SK-N-SH (cell line): ENCODE results near the gene MYDGF. TPM values are rescaled to one million over a fixed set of nuclear protein-coding genes. Genes with fewer than 3 reads are reported as not detected.

ENCODE experiments used
- CTCF ChIA-PET: fragments of 300-600, 350-600 bp; formaldehyde crosslinking; extraction: SDS; loops from one replicate; lab custom pipeline; 2021; lab: Yijun Ruan, JAX
- POLR2A ChIA-PET: fragments of 350-600 bp; sonication (Branson Sonifier 250); formaldehyde crosslinking; extraction: SDS; loops from one replicate; lab custom pipeline; 2020; ENCODE audit warnings: antibody characterized with exemption, inconsistent platforms; lab: Yijun Ruan, JAX
- DNase-seq: peaks from one replicate; pipeline ENCODE4 v3.0.0; 2012
- H2AFZ ChIP-seq: fragments of 200-600 bp; sonication (generic); 2 replicates; pipeline ENCODE4 v1.8.1; 2016; ENCODE audit warnings: antibody characterized with exemption, mild to moderate bottlenecking, low read depth
- H3F3A ChIP-seq: fragments of 200-600 bp; sonication (generic); replicated peaks from 2 replicates; pipeline ENCODE3; 2016; ENCODE audit warnings: antibody characterized with exemption, mild to moderate bottlenecking; ENCODE audit not compliant: insufficient read depth
- H3K27ac ChIP-seq, 2 experiments: fragments of 200-500 bp in 1 of 2; fragments of 200-600 bp in 1 of 2; sonication (Bioruptor generic) in 1 of 2; sonication (generic), shearing (Covaris generic) in 1 of 2; 2 replicates each; pipeline versions ENCODE4 v1.5.1 to v1.6.1; 2014 to 2016; ENCODE audit warnings: low read depth in 2 of 2, inconsistent platforms in 1 of 2, low read length in 1 of 2, mild to moderate bottlenecking in 1 of 2, mixed read lengths in 1 of 2
- H3K27me3 ChIP-seq: fragments of 200-600 bp; sonication (generic), shearing (Covaris generic); 2 replicates; pipeline ENCODE4 v1.6.1; 2016; ENCODE audit warnings: mixed run types; ENCODE audit not compliant: insufficient read depth
- H3K36me3 ChIP-seq, 2 experiments: fragments of 200-500 bp in 1 of 2; fragments of 200-600 bp in 1 of 2; sonication (Bioruptor generic) in 1 of 2; sonication (generic) in 1 of 2; replicated peaks in 1 of 2; 2 replicates each; pipeline versions ENCODE3 to v1.5.1; 2014 to 2016; ENCODE audit warnings: low read length in 1 of 2, mild to moderate bottlenecking in 1 of 2; ENCODE audit not compliant: insufficient read depth in 2 of 2, control insufficient read depth in 1 of 2
- H3K4me1 ChIP-seq, 2 experiments: fragments of 200-500 bp in 1 of 2; fragments of 200-600 bp in 1 of 2; sonication (Bioruptor generic) in 1 of 2; sonication (generic), shearing (Covaris generic) in 1 of 2; 2 replicates each; pipeline versions ENCODE4 v1.5.1 to v1.6.1; 2014 to 2016; ENCODE audit warnings: low read depth in 1 of 2, low read length in 1 of 2, mixed run types in 1 of 2; ENCODE audit not compliant: insufficient read depth in 2 of 2, control insufficient read depth in 1 of 2
- H3K4me2 ChIP-seq: fragments of 200-600 bp; sonication (generic), shearing (Covaris generic); 2 replicates; pipeline ENCODE4 v1.6.1; 2017; ENCODE audit warnings: mixed run types
- H3K4me3 ChIP-seq, 2 experiments: fragments of 200-500 bp in 1 of 2; fragments of 200-600 bp in 1 of 2; sonication (Bioruptor generic) in 1 of 2; sonication (generic), shearing (Covaris generic) in 1 of 2; 2 replicates each; pipeline versions ENCODE4 v1.5.1 to v1.8.1; 2014 to 2016; ENCODE audit warnings: low read depth in 2 of 2, inconsistent platforms in 1 of 2, low read length in 1 of 2, mild to moderate bottlenecking in 1 of 2, mixed read lengths in 1 of 2, moderate library complexity in 1 of 2
- H3K79me2 ChIP-seq: fragments of 200-600 bp; sonication (generic); 2 replicates; pipeline ENCODE4 v1.8.1; 2017; ENCODE audit warnings: mild to moderate bottlenecking; ENCODE audit not compliant: insufficient read depth
- H3K9ac ChIP-seq: fragments of 200-600 bp; sonication (generic); 2 replicates; pipeline ENCODE4 v1.6.1; 2017; ENCODE audit warnings: mixed run types
- H3K9me2 ChIP-seq: fragments of 200-600 bp; sonication (generic); 2 replicates; pipeline ENCODE4 v1.6.1; 2017; ENCODE audit warnings: mixed run types
- H3K9me3 ChIP-seq: fragments of 200-600 bp; sonication (generic); 2 replicates; pipeline ENCODE4 v1.6.1; 2017; ENCODE audit warnings: mixed run types, mild to moderate bottlenecking, moderate library complexity
- H4K20me1 ChIP-seq: fragments of 200-600 bp; sonication (generic); 2 replicates; pipeline ENCODE4 v1.6.1; 2017; ENCODE audit warnings: mild to moderate bottlenecking, mixed run types; ENCODE audit not compliant: insufficient read depth
- CTCF ChIP-seq: fragments of 200-600 bp; sonication (generic); IDR thresholded peaks from 2 replicates; pipeline ENCODE4 v1.6.1; 2017; ENCODE audit warnings: antibody characterized with exemption, mild to moderate bottlenecking, moderate library complexity
- ELF1 ChIP-seq: IDR thresholded peaks from 2 replicates; pipeline ENCODE4 v1.4.0; 2012
- EZH2phosphoT487 ChIP-seq: fragments of 200-600 bp; sonication (generic); IDR thresholded peaks from 2 replicates; pipeline ENCODE4 v1.6.1; 2017; ENCODE audit warnings: low read depth, mixed run types, mild to moderate bottlenecking, antibody characterized with exemption, moderate library complexity, borderline replicate concordance
- MEF2A ChIP-seq: IDR thresholded peaks from 2 replicates; pipeline ENCODE4 v1.4.0; 2012; ENCODE audit warnings: low read depth, borderline replicate concordance
- NFIC ChIP-seq: IDR thresholded peaks from 2 replicates; pipeline ENCODE4 v1.4.0; 2012; ENCODE audit warnings: borderline replicate concordance
- NRF1 ChIP-seq: IDR thresholded peaks from 2 replicates; pipeline ENCODE4 v1.6.1; 2012; ENCODE audit warnings: low read depth, mild to moderate bottlenecking, low read length
- RFX5 ChIP-seq: IDR thresholded peaks from 2 replicates; pipeline ENCODE4 v1.6.1; 2012; ENCODE audit warnings: mild to moderate bottlenecking, improper control_type of control experiment, low read length
- RXRA ChIP-seq: IDR thresholded peaks from 2 replicates; pipeline ENCODE4 v1.4.0; 2012; ENCODE audit warnings: low read depth, mild to moderate bottlenecking, borderline replicate concordance
- SIN3A ChIP-seq: IDR thresholded peaks from 2 replicates; pipeline ENCODE4 v1.6.1; 2012; ENCODE audit warnings: low read depth, mild to moderate bottlenecking, low read length, moderate library complexity, borderline replicate concordance
- TCF12 ChIP-seq: IDR thresholded peaks from 2 replicates; pipeline ENCODE4 v1.4.0; 2012
- YY1 ChIP-seq: IDR thresholded peaks from 2 replicates; pipeline ENCODE4 v1.4.0; 2012; ENCODE audit warnings: low read depth, mild to moderate bottlenecking
- WGBS: methylation state at CpG from one replicate; pipeline ENCODE4 v1.1.6; 2017; ENCODE audit warnings: low lambda C conversion rate; 5-methylcytosine and 5-hydroxymethylcytosine counted together
- polyA plus RNA-seq, 3 experiments: library from polyadenylated mRNA; depleted of rRNA; stranded (reverse); fragments of >200 nt; gene quantifications; 2 replicates each; pipeline ENCODE4 v1.2.3, GENCODE V29; 2012
- TF ChIP-seq, protein P1 (sequence below): IDR thresholded peaks from 2 replicates; pipeline ENCODE4 v1.4.0; 2012; ENCODE audit warnings: low read depth, borderline replicate concordance
- TF ChIP-seq, protein P2 (sequence below): fragments of 150-350 bp; IDR thresholded peaks from 2 replicates; pipeline ENCODE4 v1.6.1; 2016; ENCODE audit warnings: mild to moderate bottlenecking, low read depth, low read length
- TF ChIP-seq, protein P3 (sequence below): IDR thresholded peaks from 2 replicates; pipeline ENCODE4; 2012
- TF ChIP-seq, protein P4 (sequence below): IDR thresholded peaks from 2 replicates; pipeline ENCODE4 v1.4.0; 2012; ENCODE audit warnings: low read depth, borderline replicate concordance

Gene MYDGF
- polyA plus RNA-seq, 1 of the 3 experiments (the other 2 are of a cell fraction): 312 TPM

DNA sequence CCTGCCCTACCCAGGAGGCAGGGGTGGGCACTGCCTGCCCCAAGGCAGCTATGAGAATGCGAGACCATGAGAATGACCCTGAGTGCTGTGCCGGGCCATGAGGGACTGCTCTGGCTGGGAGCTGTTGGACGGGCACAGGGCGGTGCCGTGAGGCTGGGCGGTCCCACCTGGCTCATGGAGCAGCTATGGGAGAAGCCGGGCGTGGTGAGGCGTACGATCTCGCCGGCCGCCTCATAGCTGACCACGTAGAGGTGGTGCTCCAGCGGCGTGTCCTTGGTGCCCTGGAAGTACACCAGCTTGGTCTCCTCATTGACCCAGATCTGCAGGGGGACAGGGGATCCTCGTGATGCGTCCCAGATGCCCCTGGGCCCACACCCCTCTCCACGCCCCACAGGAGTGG, 19.3 kb upstream of the MYDGF start:
- peaks cover 0 to 5% of the 10 kb centered on the region in 2 experiments; a peak in 1 of 4 replicates for H3K4me1 ChIP-seq
- DNase-seq: no peak
- no peaks in the 10 kb centered on the region; the same call in 1 of the 2 replicates for H3K79me2 ChIP-seq
- H3K27me3 ChIP-seq: no peaks in the 10 kb centered on the region
- H3F3A ChIP-seq: peaks cover 6% of the 10 kb centered on the region
- H3K4me2 ChIP-seq: no peak overlapping the region
- H4K20me1 ChIP-seq: no peaks in the 10 kb centered on the region
- 99% methylated on average over 12 of the region's 19 CpGs for WGBS
- no peaks in the 10 kb centered on the region for H3K9me2 ChIP-seq
- TF ChIP-seq, protein P1, sequence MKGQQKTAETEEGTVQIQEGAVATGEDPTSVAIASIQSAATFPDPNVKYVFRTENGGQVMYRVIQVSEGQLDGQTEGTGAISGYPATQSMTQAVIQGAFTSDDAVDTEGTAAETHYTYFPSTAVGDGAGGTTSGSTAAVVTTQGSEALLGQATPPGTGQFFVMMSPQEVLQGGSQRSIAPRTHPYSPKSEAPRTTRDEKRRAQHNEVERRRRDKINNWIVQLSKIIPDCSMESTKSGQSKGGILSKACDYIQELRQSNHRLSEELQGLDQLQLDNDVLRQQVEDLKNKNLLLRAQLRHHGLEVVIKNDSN: no peak
- TF ChIP-seq YY1 (no peak), SIN3A (no peak)
- TF ChIP-seq, protein P2, sequence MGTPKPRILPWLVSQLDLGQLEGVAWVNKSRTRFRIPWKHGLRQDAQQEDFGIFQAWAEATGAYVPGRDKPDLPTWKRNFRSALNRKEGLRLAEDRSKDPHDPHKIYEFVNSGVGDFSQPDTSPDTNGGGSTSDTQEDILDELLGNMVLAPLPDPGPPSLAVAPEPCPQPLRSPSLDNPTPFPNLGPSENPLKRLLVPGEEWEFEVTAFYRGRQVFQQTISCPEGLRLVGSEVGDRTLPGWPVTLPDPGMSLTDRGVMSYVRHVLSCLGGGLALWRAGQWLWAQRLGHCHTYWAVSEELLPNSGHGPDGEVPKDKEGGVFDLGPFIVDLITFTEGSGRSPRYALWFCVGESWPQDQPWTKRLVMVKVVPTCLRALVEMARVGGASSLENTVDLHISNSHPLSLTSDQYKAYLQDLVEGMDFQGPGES: no peak
- TF ChIP-seq, protein P3, sequence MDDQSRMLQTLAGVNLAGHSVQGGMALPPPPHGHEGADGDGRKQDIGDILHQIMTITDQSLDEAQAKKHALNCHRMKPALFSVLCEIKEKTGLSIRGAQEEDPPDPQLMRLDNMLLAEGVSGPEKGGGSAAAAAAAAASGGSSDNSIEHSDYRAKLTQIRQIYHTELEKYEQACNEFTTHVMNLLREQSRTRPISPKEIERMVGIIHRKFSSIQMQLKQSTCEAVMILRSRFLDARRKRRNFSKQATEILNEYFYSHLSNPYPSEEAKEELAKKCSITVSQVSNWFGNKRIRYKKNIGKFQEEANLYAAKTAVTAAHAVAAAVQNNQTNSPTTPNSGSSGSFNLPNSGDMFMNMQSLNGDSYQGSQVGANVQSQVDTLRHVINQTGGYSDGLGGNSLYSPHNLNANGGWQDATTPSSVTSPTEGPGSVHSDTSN: no peak
- H3K9ac ChIP-seq: no peak overlapping the region
- ChIA-PET CTCF (interaction anchor here (1.5 to 2.1 kb wide), 2 partner anchors 12 to 28 kb away, joined by 3 to 9 read pairs; no protein-coding TSS in a partner anchor), POLR2A (no interaction called here)
- no peaks in the 10 kb centered on the region for H3K9me3 ChIP-seq
- no peak overlapping the region for H3K27ac ChIP-seq
- no peak overlapping the region for H2AFZ ChIP-seq
- no peak overlapping the region for H3K4me3 ChIP-seq
- H3K36me3 ChIP-seq: peaks cover 29 to 63% of the 10 kb centered on the region in 2 experiments

GRCh38 chr19:4688587-4688986, 18.4 kb upstream of the MYDGF start:
- no peaks in the 10 kb centered on the region for H3K4me1 ChIP-seq
- H2AFZ ChIP-seq: no peak overlapping the region
- H3K9me3 ChIP-seq: no peaks in the 10 kb centered on the region
- no peak overlapping the region for H3K9ac ChIP-seq
- H4K20me1 ChIP-seq: no peaks in the 10 kb centered on the region
- H3K36me3 ChIP-seq: peaks cover 27 to 62% of the 10 kb centered on the region in 2 experiments
- ChIA-PET POLR2A (no interaction called here), CTCF (interaction anchor here (1.5 to 2.1 kb wide), 3 partner anchors 11 to 52 kb away, joined by 3 to 9 read pairs (median 4); no protein-coding TSS in a partner anchor)
- H3K79me2 ChIP-seq: no peaks in the 10 kb centered on the region; the same call in 1 of the 2 replicates
- no peak overlapping the region for H3K4me2 ChIP-seq
- DNase-seq: no peak
- WGBS: 96% methylated on average over 26 of the region's 26 CpGs
- no peaks in the 10 kb centered on the region for H3K9me2 ChIP-seq
- no peaks in the 10 kb centered on the region for H3K27me3 ChIP-seq
- no peak overlapping the region for H3K4me3 ChIP-seq
- H3K27ac ChIP-seq: no peak overlapping the region
- no peaks in the 10 kb centered on the region for H3F3A ChIP-seq
- TF ChIP-seq TCF12: no peak
- TF ChIP-seq, protein P1: no peak
- TF ChIP-seq YY1: no peak
- no peak for TF ChIP-seq MEF2A
- TF ChIP-seq, protein P4, sequence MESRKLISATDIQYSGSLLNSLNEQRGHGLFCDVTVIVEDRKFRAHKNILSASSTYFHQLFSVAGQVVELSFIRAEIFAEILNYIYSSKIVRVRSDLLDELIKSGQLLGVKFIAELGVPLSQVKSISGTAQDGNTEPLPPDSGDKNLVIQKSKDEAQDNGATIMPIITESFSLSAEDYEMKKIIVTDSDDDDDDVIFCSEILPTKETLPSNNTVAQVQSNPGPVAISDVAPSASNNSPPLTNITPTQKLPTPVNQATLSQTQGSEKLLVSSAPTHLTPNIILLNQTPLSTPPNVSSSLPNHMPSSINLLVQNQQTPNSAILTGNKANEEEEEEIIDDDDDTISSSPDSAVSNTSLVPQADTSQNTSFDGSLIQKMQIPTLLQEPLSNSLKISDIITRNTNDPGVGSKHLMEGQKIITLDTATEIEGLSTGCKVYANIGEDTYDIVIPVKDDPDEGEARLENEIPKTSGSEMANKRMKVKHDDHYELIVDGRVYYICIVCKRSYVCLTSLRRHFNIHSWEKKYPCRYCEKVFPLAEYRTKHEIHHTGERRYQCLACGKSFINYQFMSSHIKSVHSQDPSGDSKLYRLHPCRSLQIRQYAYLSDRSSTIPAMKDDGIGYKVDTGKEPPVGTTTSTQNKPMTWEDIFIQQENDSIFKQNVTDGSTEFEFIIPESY: no peak
- no peak for TF ChIP-seq SIN3A
- TF ChIP-seq, protein P3: no peak
- TF ChIP-seq NFIC: no peak
- no peak for TF ChIP-seq CTCF
- TF ChIP-seq RXRA: no peak
- no peak for TF ChIP-seq NRF1
- TF ChIP-seq RFX5: no peak
- TF ChIP-seq ELF1: no peak
- no peak for TF ChIP-seq EZH2phosphoT487
- TF ChIP-seq, protein P2: no peak
